Measurements from ENCODE around the gene CROT.

CROT gene

GRCh38 chr7:87447116-87447635 lies 101.7 kb downstream of the CROT start:
- Mint-ChIP-seq H3K4me1 (no peaks in the 10 kb centered on the region), H3K4me3 (no peak overlapping the region), H3K27ac (no peak overlapping the region), H3K27me3 (ENCODE audit: low read depth) (no peaks in the 10 kb centered on the region), H3K36me3 (ENCODE audit: low read depth) (no peaks in the 10 kb centered on the region), H3K9me3 (no peaks in the 10 kb centered on the region)
- TF ChIP-seq CTCF (IDR thresholded peaks at IDR 0.05; ENCODE audit: unreplicated experiment in 3 of 3): no peak

GRCh38 chr7:87448388-87448787 lies 102.9 kb downstream of the CROT start:
- H3K36me3 Mint-ChIP-seq (ENCODE audit: low read depth): no peaks in the 10 kb centered on the region
- H3K27me3 Mint-ChIP-seq (ENCODE audit: low read depth): no peaks in the 10 kb centered on the region
- TF ChIP-seq CTCF (IDR thresholded peaks at IDR 0.05; ENCODE audit: unreplicated experiment in 3 of 3): no peak
- H3K4me1 Mint-ChIP-seq: no peaks in the 10 kb centered on the region
- H3K4me3 Mint-ChIP-seq: no peak overlapping the region
- no peaks in the 10 kb centered on the region for H3K9me3 Mint-ChIP-seq
- H3K27ac Mint-ChIP-seq: no peak overlapping the region

Measured in nephron (organoid).